ENCODE measurements around the gene MDH2. TPM values are rescaled to one million over a fixed set of nuclear protein-coding genes. Genes with fewer than 3 reads are reported as not detected.
"Not testable (repeated sequence)": the region's sequence is repeated elsewhere in the genome, so short reads cannot be mapped to it uniquely, and the experiment has no call there.

The MDH2 gene
- total and polyA plus RNA-seq, 2 donors (not counting 1 experiment from before 2014, with no cell fraction given), result 49.4 to 90.7 TPM

DNA sequence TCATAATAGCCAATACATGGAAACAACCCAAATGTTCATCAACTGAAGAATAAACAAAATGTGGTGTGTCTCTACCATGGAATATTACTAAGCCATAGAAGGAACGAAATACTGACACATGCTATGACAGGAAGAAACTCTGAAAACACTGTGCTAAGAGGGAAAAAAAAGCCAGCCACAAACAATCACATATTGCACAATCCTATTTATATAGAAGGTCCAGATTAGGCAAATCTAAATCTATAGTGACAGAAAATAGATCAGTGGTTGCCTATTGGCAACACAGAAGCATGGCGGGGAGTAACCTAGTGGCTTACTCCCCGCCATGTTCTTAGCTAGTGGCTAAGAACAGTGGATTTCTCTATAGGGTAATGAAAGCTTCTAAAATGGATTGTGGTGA, 48.0 kb downstream of the MDH2 start:
- no peak overlapping the region for H3K4me3 ChIP-seq (replicated peaks in 1 of 4; ENCODE audit: control extremely low read depth in 1 of 4, insufficient read depth in 1 of 4, low read depth in 3 of 4, low read length in 4 of 4)
- H3K9me3 ChIP-seq (ENCODE audit: control insufficient read depth, insufficient read depth, low read depth, low read length), result no peaks in the 10 kb centered on the region
- H3K4me1 ChIP-seq (ENCODE audit: control insufficient read depth, extremely low read depth, insufficient read depth, low read length), result no peaks in the 10 kb centered on the region
- no peak overlapping the region for H3K27ac ChIP-seq (ENCODE audit: insufficient read depth, low read length)
- H3K79me2 ChIP-seq (ENCODE audit: control insufficient read depth, insufficient read depth, low read length), result no peaks in the 10 kb centered on the region
- no peak overlapping the region for H2AFZ ChIP-seq (ENCODE audit: low read length)
- no peak overlapping the region for H3K9ac ChIP-seq (ENCODE audit: insufficient read depth, low read length)
- H3K4me2 ChIP-seq (ENCODE audit: extremely low read depth, insufficient read depth, low read length), result no peak overlapping the region
- DNase-seq (ENCODE audit: low read depth in 2 of 2), result no peak
- TF ChIP-seq, protein P1, sequence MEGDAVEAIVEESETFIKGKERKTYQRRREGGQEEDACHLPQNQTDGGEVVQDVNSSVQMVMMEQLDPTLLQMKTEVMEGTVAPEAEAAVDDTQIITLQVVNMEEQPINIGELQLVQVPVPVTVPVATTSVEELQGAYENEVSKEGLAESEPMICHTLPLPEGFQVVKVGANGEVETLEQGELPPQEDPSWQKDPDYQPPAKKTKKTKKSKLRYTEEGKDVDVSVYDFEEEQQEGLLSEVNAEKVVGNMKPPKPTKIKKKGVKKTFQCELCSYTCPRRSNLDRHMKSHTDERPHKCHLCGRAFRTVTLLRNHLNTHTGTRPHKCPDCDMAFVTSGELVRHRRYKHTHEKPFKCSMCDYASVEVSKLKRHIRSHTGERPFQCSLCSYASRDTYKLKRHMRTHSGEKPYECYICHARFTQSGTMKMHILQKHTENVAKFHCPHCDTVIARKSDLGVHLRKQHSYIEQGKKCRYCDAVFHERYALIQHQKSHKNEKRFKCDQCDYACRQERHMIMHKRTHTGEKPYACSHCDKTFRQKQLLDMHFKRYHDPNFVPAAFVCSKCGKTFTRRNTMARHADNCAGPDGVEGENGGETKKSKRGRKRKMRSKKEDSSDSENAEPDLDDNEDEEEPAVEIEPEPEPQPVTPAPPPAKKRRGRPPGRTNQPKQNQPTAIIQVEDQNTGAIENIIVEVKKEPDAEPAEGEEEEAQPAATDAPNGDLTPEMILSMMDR (conservative IDR thresholded peaks at IDR 0.05 in 1 of 2, IDR thresholded peaks at IDR 0.05 in 1 of 2; ENCODE audit: low read depth in 1 of 2, low read length in 2 of 2), result no peak
- no peak for TF ChIP-seq EZH2 (IDR thresholded peaks at IDR 0.05; ENCODE audit: low read length, missing control alignments)
- no peaks in the 10 kb centered on the region for H4K20me1 ChIP-seq (ENCODE audit: control insufficient read depth, extremely low read depth, insufficient read depth, low read length)
- no peaks in the 10 kb centered on the region for H3K27me3 ChIP-seq (ENCODE audit: control insufficient read depth, insufficient read depth, low read length)
- no peaks in the 10 kb centered on the region for H3K36me3 ChIP-seq (ENCODE audit: control insufficient read depth, insufficient read depth, low read length)

DNA sequence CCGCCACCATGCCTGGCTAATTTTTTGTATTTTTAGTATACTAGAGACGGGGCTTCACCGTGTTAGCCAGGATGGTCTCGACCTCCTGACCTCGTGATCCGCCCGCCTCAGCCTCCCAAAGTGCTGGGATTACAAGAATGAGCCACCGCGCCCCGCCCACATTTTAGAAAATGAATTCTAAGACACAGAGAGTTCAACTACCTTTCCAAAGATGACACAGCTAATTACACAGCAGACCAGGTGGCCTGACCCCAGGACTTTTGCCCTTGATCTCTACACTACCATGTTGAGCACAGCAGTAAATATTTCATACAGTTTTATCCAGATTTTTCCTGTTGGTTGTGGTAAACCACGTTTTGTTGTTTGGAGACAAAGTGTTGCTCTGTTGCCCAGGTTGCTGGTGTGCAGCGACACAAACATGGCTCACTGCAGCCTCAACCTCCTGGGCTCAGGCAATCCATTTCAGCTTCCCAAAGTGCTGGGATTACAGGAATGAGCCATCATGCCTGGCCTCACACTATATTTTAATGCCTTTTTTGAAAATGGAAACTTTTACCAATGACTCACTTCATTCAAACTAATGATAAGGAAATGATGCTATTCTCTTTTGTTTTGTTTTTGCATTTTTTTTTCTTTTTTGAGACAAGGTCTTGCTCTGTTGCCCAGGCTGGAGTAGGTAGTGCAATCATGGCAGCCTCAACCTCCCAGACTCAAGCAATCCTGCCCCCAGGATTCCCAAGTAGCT, 54.0 kb downstream of the MDH2 start:
- DNase-seq (ENCODE audit: low read depth in 2 of 2), result peak in 1 of 2 donors; percentile 54
- H3K9ac ChIP-seq (ENCODE audit: insufficient read depth, low read length); H3K4me2 ChIP-seq (ENCODE audit: extremely low read depth, insufficient read depth, low read length); H3K27me3 ChIP-seq (ENCODE audit: control insufficient read depth, insufficient read depth, low read length); H3K36me3 ChIP-seq (ENCODE audit: control insufficient read depth, insufficient read depth, low read length); H2AFZ ChIP-seq (ENCODE audit: low read length); H3K4me1 ChIP-seq (ENCODE audit: control insufficient read depth, extremely low read depth, insufficient read depth, low read length); H3K79me2 ChIP-seq (ENCODE audit: control insufficient read depth, insufficient read depth, low read length); H3K9me3 ChIP-seq (ENCODE audit: control insufficient read depth, insufficient read depth, low read depth, low read length); H3K4me3 ChIP-seq (replicated peaks in 1 of 4; ENCODE audit: control extremely low read depth in 1 of 4, insufficient read depth in 1 of 4, low read depth in 3 of 4, low read length in 4 of 4); H4K20me1 ChIP-seq (ENCODE audit: control insufficient read depth, extremely low read depth, insufficient read depth, low read length); H3K27ac ChIP-seq (ENCODE audit: insufficient read depth, low read length): not testable (repeated sequence)

DNA sequence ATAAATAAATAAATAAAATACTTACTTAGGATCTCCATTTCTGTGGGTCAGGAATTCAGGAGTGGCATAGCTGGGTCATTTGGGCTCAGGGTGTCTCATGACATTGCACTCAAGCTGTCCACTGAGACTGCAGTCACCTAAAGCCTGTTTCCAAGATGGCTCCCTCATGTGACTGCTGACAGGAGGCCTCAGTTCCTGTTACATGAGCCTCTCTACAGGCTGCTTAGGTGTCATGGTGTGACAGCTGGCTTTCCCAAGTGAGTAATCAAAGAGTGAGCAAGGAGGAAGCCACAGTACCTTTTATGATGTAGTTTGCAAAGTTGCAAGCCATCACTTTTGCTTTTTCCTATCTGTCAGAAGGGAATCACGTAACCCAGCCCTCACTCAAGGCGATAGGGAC, 55.9 kb downstream of the MDH2 start:
- H3K79me2 ChIP-seq (ENCODE audit: control insufficient read depth, insufficient read depth, low read length); H3K9ac ChIP-seq (ENCODE audit: insufficient read depth, low read length); H3K4me3 ChIP-seq (replicated peaks in 1 of 4; ENCODE audit: control extremely low read depth in 1 of 4, insufficient read depth in 1 of 4, low read depth in 3 of 4, low read length in 4 of 4); H3K27ac ChIP-seq (ENCODE audit: insufficient read depth, low read length); H3K4me1 ChIP-seq (ENCODE audit: control insufficient read depth, extremely low read depth, insufficient read depth, low read length); H3K27me3 ChIP-seq (ENCODE audit: control insufficient read depth, insufficient read depth, low read length); H2AFZ ChIP-seq (ENCODE audit: low read length); H4K20me1 ChIP-seq (ENCODE audit: control insufficient read depth, extremely low read depth, insufficient read depth, low read length); H3K4me2 ChIP-seq (ENCODE audit: extremely low read depth, insufficient read depth, low read length); H3K36me3 ChIP-seq (ENCODE audit: control insufficient read depth, insufficient read depth, low read length); DNase-seq (ENCODE audit: low read depth in 2 of 2); H3K9me3 ChIP-seq (ENCODE audit: control insufficient read depth, insufficient read depth, low read depth, low read length): not testable (repeated sequence)

DNA sequence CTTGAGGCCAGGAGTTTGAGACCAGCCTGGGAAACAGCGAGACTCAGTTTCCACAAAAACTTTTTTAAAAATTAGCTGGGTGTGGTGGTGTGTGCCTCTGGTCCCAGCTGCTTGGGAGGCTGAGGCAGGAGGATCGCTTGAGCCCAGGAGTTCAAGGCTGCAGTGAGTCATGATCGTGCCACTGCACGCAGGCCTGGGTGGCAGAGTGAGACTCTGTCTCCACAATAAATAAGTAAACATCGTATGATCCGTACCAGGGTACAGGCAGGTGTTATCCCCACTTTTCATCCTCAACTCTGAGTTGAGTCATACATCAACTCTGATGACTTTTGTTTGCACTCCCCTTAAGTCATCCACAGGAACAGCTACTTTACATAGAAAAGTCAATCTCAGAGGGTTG, 58.2 kb downstream of the MDH2 start:
- H2AFZ ChIP-seq (ENCODE audit: low read length); H3K9ac ChIP-seq (ENCODE audit: insufficient read depth, low read length); H4K20me1 ChIP-seq (ENCODE audit: control insufficient read depth, extremely low read depth, insufficient read depth, low read length); H3K4me1 ChIP-seq (ENCODE audit: control insufficient read depth, extremely low read depth, insufficient read depth, low read length); H3K4me2 ChIP-seq (ENCODE audit: extremely low read depth, insufficient read depth, low read length); H3K27ac ChIP-seq (ENCODE audit: insufficient read depth, low read length); DNase-seq (ENCODE audit: low read depth in 2 of 2); H3K27me3 ChIP-seq (ENCODE audit: control insufficient read depth, insufficient read depth, low read length); H3K36me3 ChIP-seq (ENCODE audit: control insufficient read depth, insufficient read depth, low read length); H3K9me3 ChIP-seq (ENCODE audit: control insufficient read depth, insufficient read depth, low read depth, low read length); H3K4me3 ChIP-seq (replicated peaks in 1 of 4; ENCODE audit: control extremely low read depth in 1 of 4, insufficient read depth in 1 of 4, low read depth in 3 of 4, low read length in 4 of 4); H3K79me2 ChIP-seq (ENCODE audit: control insufficient read depth, insufficient read depth, low read length): not testable (repeated sequence)

All from fibroblast of lung (primary cell).